OCI-LY1 (cell line): ENCODE data around the gene PIP5K1C.

Experiments
- H2AFZ ChIP-seq: fragments of 200-600 bp; sonication (generic), shearing (Covaris generic); 2 replicates; pipeline ENCODE4 v1.6.0; 2014; ENCODE audit warnings: antibody characterized with exemption, mild to moderate bottlenecking, low read length
- H3F3A ChIP-seq: fragments of 200-600 bp; sonication (generic), shearing (Covaris generic); 2 replicates; pipeline ENCODE4 v1.6.0; 2014; ENCODE audit warnings: mild to moderate bottlenecking, antibody characterized with exemption, low read length, moderate library complexity; ENCODE audit not compliant: insufficient read depth
- H3K27ac ChIP-seq: fragments of 200-600 bp; sonication (generic); 2 replicates; pipeline ENCODE4 v1.5.1; 2014; ENCODE audit warnings: low read length, mixed run types, mild to moderate bottlenecking, low read depth; ENCODE audit not compliant: poor library complexity, severe bottlenecking
- H3K27me3 ChIP-seq: fragments of 200-600 bp; sonication (generic); 2 replicates; pipeline ENCODE4 v1.6.0; 2014; ENCODE audit warnings: antibody characterized with exemption, mild to moderate bottlenecking, low read length, moderate library complexity; ENCODE audit not compliant: insufficient read depth
- H3K36me3 ChIP-seq: fragments of 200-600 bp; sonication (generic); 2 replicates; pipeline ENCODE4 v1.6.1; 2014; ENCODE audit warnings: mild to moderate bottlenecking, antibody characterized with exemption, low read length, moderate library complexity, mixed read lengths; ENCODE audit not compliant: insufficient read depth
- H3K4me1 ChIP-seq: fragments of 200-600 bp; sonication (generic); 2 replicates; pipeline ENCODE4 v1.5.1; 2014; ENCODE audit warnings: mild to moderate bottlenecking, low read length, moderate library complexity; ENCODE audit not compliant: insufficient read depth, severe bottlenecking
- H3K4me2 ChIP-seq: fragments of 200-600 bp; sonication (generic), shearing (Covaris generic); 2 replicates; pipeline ENCODE4 v1.6.1; 2014; ENCODE audit warnings: low read length
- H3K4me3 ChIP-seq: fragments of 200-600 bp; sonication (generic); 2 replicates; pipeline ENCODE4 v1.5.1; 2014; ENCODE audit warnings: low read length, low read depth, mild to moderate bottlenecking, mixed read lengths; ENCODE audit not compliant: poor library complexity, severe bottlenecking
- H3K79me2 ChIP-seq: fragments of 200-600 bp; shearing (Covaris generic); 2 replicates; pipeline ENCODE4 v1.6.1; 2016; ENCODE audit warnings: mixed run types, low read length, mixed read lengths; ENCODE audit not compliant: insufficient read depth
- H3K9ac ChIP-seq: fragments of 200-600 bp; sonication (generic), shearing (Covaris generic); 2 replicates; pipeline ENCODE4 v1.6.1; 2014; ENCODE audit warnings: mild to moderate bottlenecking, low read length, mixed read lengths
- H3K9me2 ChIP-seq: fragments of 200-600 bp; sonication (generic), shearing (Covaris generic); 2 replicates; pipeline ENCODE4 v1.6.1; 2014; ENCODE audit warnings: low read depth, mild to moderate bottlenecking, low read length, mixed read lengths
- H3K9me3 ChIP-seq: fragments of 200-600 bp; shearing (Covaris generic); 2 replicates; pipeline ENCODE4 v1.6.1; 2014; ENCODE audit warnings: low read length, mixed read lengths
- H4K20me1 ChIP-seq: fragments of 200-600 bp; sonication (generic), shearing (Covaris generic); 2 replicates; pipeline ENCODE4 v1.6.0; 2016; ENCODE audit warnings: mild to moderate bottlenecking, low read length; ENCODE audit not compliant: insufficient read depth
- EZH2 ChIP-seq: fragments of 200-600 bp; sonication (generic), shearing (Covaris generic); IDR thresholded peaks from 2 replicates; pipeline ENCODE4 v1.8.0; 2017; ENCODE audit warnings: borderline replicate concordance, mixed run types, mild to moderate bottlenecking, antibody characterized with exemption, low read length, moderate library complexity, mixed read lengths
- TF ChIP-seq, protein P1 (sequence below): fragments of 200-600 bp; sonication (generic), shearing (Covaris generic); IDR thresholded peaks from 2 replicates; pipeline ENCODE4 v1.5.1; 2017; ENCODE audit warnings: mild to moderate bottlenecking, antibody characterized with exemption, low read length, moderate library complexity, mixed read lengths

Gene PIP5K1C

DNA sequence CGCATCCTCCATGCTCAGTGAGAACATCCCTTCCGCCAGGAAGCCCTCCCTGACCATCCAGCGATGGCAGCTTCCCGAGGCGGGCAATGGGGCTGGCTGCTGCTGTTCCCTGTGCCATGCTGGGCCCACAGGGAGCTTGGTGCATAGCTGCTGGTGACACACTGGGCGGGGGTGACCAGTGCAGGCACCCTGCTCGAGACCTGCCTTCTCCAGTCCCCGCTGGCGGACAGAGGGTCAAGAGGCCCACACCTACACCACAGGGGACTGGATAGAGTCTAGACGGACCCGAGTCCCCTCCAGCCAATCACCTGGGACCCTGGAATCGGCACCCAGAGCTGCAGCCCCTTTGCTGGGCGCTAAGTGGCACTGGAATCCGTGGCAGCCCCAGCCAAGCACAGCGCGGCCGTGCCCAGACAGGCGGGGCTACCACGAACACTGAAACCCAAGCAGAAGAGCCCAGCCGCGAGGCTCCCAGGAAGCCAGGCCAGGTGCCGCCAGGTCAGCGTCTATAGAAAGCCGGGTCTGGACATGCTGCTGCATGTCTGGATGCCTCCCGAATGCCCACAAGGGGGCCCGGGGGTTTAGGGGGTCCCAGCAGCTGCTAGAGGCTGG, 84.6 kb downstream of the PIP5K1C start:
- TF ChIP-seq EZH2, result no peak
- TF ChIP-seq, protein P1, sequence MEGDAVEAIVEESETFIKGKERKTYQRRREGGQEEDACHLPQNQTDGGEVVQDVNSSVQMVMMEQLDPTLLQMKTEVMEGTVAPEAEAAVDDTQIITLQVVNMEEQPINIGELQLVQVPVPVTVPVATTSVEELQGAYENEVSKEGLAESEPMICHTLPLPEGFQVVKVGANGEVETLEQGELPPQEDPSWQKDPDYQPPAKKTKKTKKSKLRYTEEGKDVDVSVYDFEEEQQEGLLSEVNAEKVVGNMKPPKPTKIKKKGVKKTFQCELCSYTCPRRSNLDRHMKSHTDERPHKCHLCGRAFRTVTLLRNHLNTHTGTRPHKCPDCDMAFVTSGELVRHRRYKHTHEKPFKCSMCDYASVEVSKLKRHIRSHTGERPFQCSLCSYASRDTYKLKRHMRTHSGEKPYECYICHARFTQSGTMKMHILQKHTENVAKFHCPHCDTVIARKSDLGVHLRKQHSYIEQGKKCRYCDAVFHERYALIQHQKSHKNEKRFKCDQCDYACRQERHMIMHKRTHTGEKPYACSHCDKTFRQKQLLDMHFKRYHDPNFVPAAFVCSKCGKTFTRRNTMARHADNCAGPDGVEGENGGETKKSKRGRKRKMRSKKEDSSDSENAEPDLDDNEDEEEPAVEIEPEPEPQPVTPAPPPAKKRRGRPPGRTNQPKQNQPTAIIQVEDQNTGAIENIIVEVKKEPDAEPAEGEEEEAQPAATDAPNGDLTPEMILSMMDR, result no peak
- Histone ChIP-seq H3K4me3 (no peak overlapping the region), H3K9ac (no peak overlapping the region), H3K4me2 (no peak overlapping the region), H4K20me1 (no peaks in the 10 kb centered on the region), H2AFZ (no peak overlapping the region), H3K9me2 (no peaks in the 10 kb centered on the region), H3K79me2 (no peaks in the 10 kb centered on the region), H3K4me1 (no peaks in the 10 kb centered on the region), H3K27ac (no peak overlapping the region), H3F3A (no peaks in the 10 kb centered on the region), H3K36me3 (peaks cover 22% of the 10 kb centered on the region), H3K9me3 (no peaks in the 10 kb centered on the region), H3K27me3 (no peaks in the 10 kb centered on the region)

DNA sequence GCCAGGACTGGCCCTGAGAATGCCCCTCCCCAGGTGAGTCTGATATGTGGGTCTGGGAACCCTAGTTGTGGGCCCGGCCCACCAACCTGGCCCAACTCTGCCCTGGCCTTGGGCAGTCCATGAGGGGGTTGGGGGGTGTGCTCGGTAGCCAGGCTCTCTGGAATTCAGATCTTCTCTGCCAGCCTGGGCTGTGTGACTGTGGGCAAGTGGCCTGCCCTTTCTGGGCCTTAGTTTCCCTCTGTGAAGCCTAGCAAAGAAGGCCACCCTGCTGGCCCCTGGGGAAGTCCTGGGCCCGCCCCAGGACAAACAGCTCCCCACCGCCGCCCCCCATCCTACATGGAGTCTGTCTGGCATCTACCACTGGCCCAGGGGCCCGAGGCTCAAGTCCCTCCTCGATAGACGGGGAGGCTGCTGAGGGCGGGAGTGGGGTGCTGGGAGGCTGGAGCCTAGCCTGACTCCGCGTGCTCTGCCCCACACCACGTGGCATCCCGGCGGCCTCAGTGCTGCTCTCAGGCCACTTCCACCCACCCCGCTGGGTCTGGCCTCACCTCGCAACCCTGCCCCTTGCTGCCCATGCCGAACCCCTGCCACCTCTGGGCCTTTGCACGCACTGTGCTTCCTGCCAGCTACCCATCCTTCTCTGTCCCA, 85.3 kb downstream of the PIP5K1C start:
- no peaks in the 10 kb centered on the region for H3F3A ChIP-seq
- H3K4me1 ChIP-seq, result no peaks in the 10 kb centered on the region
- no peak overlapping the region for H3K4me2 ChIP-seq
- no peaks in the 10 kb centered on the region for H3K9me2 ChIP-seq
- no peaks in the 10 kb centered on the region for H3K27me3 ChIP-seq
- no peak overlapping the region for H3K4me3 ChIP-seq
- no peak overlapping the region for H2AFZ ChIP-seq
- no peak overlapping the region for H3K9ac ChIP-seq
- no peaks in the 10 kb centered on the region for H4K20me1 ChIP-seq
- peaks cover 28% of the 10 kb centered on the region for H3K36me3 ChIP-seq
- H3K27ac ChIP-seq, result no peak overlapping the region
- H3K9me3 ChIP-seq, result no peaks in the 10 kb centered on the region
- no peak for TF ChIP-seq EZH2
- TF ChIP-seq, protein P1, result no peak
- no peaks in the 10 kb centered on the region for H3K79me2 ChIP-seq

DNA sequence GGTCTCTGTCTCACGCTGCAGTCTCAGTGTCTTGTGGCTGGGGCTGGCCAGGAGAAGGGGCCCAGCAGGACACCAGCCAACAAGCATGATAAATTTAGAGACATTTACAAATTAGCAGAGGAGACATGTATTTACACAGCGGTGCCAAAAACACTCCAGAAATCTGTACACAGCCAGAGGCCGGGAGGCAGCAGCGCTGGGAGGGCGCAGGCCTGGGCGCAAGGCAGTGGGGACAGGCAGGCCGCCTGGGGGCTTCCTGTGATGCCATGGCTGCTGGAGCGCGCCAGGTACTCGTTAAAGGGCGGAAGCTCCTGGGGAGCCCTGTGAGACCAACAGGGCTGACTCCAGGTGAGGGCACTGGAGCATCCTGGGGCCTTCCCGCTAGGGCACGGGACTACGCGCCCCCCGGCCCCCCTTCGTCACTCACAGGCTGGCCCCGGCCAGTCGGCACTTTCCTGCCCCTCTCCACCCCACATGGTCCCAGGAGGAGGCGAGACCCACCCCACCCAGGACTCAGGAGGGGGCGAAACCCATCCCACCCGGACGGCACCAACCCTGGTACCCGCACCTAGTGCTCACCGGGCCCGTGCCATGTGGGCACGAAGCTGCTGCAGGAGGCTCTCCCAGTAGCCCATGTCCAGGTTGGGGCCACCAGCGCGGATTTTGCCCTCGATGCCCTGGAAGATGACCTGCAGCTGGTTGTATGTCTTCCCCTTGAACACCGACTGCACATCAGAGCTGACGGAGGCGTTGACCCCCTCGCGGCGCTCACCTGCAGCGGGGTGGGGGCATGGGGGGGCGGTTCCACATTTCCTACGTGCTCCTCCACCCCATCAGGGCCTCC, 86.2 kb downstream of the PIP5K1C start:
- H3K79me2 ChIP-seq, result no peaks in the 10 kb centered on the region
- peaks cover 28% of the 10 kb centered on the region for H3K36me3 ChIP-seq
- no peak overlapping the region for H3K27ac ChIP-seq
- no peaks in the 10 kb centered on the region for H3K4me1 ChIP-seq
- no peak overlapping the region for H3K9ac ChIP-seq
- H4K20me1 ChIP-seq, result no peaks in the 10 kb centered on the region
- no peaks in the 10 kb centered on the region for H3K9me2 ChIP-seq
- H3F3A ChIP-seq, result no peaks in the 10 kb centered on the region
- no peak overlapping the region for H3K4me2 ChIP-seq
- H3K27me3 ChIP-seq, result no peaks in the 10 kb centered on the region
- H3K9me3 ChIP-seq, result no peaks in the 10 kb centered on the region
- H2AFZ ChIP-seq, result no peak overlapping the region
- H3K4me3 ChIP-seq, result no peak overlapping the region
- TF ChIP-seq, protein P1, result no peak
